BE2C (cell line): Measurements from ENCODE around the gene FAM47A.

Source experiments
- DNase-seq: peaks from one replicate; pipeline ENCODE4 v3.0.0-alpha.2; 2020
- H3K27me3 ChIP-seq: fragments of 250-450 bp; sonication (Bioruptor Pico); 2 replicates; pipeline ENCODE4 v1.5.1; 2020; ENCODE audit warnings: mild to moderate bottlenecking
- H3K36me3 ChIP-seq: fragments of 250-450 bp; sonication (Bioruptor Pico); 2 replicates; pipeline ENCODE4 v1.5.1; 2020; ENCODE audit warnings: mild to moderate bottlenecking
- H3K4me1 ChIP-seq: fragments of 250-450 bp; sonication (Bioruptor Pico); 2 replicates; pipeline ENCODE4 v1.5.1; 2020
- H3K4me3 ChIP-seq: 2 replicates; pipeline ENCODE4 v1.5.1; 2011; ENCODE audit warnings: low read depth, low read length
- H3K9me3 ChIP-seq: fragments of 250-450 bp; sonication (Bioruptor Pico); 2 replicates; pipeline ENCODE4 v1.5.1; 2020
- CTCF ChIP-seq: IDR thresholded peaks from 2 replicates; pipeline ENCODE4 v1.5.1; 2012; ENCODE audit warnings: mild to moderate bottlenecking, low read depth, low read length

The FAM47A gene

GRCh38 chrX:34130501-34130900 is 1.6 kb downstream of the FAM47A start:
- no peak overlapping the region for H3K4me3 ChIP-seq
- no peaks in the 10 kb centered on the region for H3K27me3 ChIP-seq
- no peak for DNase-seq
- H3K4me1 ChIP-seq: no peaks in the 10 kb centered on the region
- H3K9me3 ChIP-seq: no peaks in the 10 kb centered on the region
- no peak for TF ChIP-seq CTCF
- no peaks in the 10 kb centered on the region for H3K36me3 ChIP-seq

GRCh38 chrX:34126011-34126410 is 6.1 kb downstream of the FAM47A start:
- H3K9me3 ChIP-seq: no peaks in the 10 kb centered on the region
- no peaks in the 10 kb centered on the region for H3K27me3 ChIP-seq
- H3K36me3 ChIP-seq: no peaks in the 10 kb centered on the region
- DNase-seq: no peak
- no peak for TF ChIP-seq CTCF
- no peaks in the 10 kb centered on the region for H3K4me1 ChIP-seq
- H3K4me3 ChIP-seq: no peak overlapping the region

GRCh38 chrX:34119122-34119521 is 13.0 kb downstream of the FAM47A start:
- H3K36me3 ChIP-seq: no peaks in the 10 kb centered on the region
- no peaks in the 10 kb centered on the region for H3K27me3 ChIP-seq
- H3K4me1 ChIP-seq: no peaks in the 10 kb centered on the region
- TF ChIP-seq CTCF: no peak
- H3K4me3 ChIP-seq: no peak overlapping the region
- no peak for DNase-seq
- H3K9me3 ChIP-seq: no peaks in the 10 kb centered on the region

GRCh38 chrX:34112459-34112858 is 19.7 kb downstream of the FAM47A start:
- no peak for TF ChIP-seq CTCF
- no peaks in the 10 kb centered on the region for H3K4me1 ChIP-seq
- H3K27me3 ChIP-seq: no peaks in the 10 kb centered on the region
- no peaks in the 10 kb centered on the region for H3K36me3 ChIP-seq
- DNase-seq: no peak
- H3K4me3 ChIP-seq: no peak overlapping the region
- H3K9me3 ChIP-seq: no peaks in the 10 kb centered on the region
